Fibroblast of the aortic adventitia (primary cell): ENCODE results near the gene RING1. TPM values are rescaled to one million over a fixed set of nuclear protein-coding genes. Genes with fewer than 3 reads are reported as not detected.

Experiments
- DNase-seq: peaks from one replicate; pipeline ENCODE4 v3.0.0-alpha.2; 2010; ENCODE audit warnings: low read depth
- H3K4me3 ChIP-seq: 2 replicates; pipeline ENCODE4 v1.5.1; 2011; ENCODE audit warnings: low read depth, mild to moderate bottlenecking, control low read depth, low read length, moderate library complexity
- CTCF ChIP-seq: IDR thresholded peaks from 2 replicates; pipeline ENCODE4 v1.5.1; 2011; ENCODE audit warnings: mild to moderate bottlenecking, low read length, control low read depth, inconsistent platforms; ENCODE audit not compliant: insufficient read depth
- total RNA-seq: library from RNA; depleted of rRNA; stranded (reverse); fragments of >200 nt; gene quantifications from 2 replicates; pipeline ENCODE4 v1.2.3, GENCODE V29; 2012; ENCODE audit warnings: low replicate concordance

RING1 gene
- total RNA-seq, 1 donor = 28.9 TPM

GRCh38 chr6:33168639-33169038, 39.7 kb upstream of the RING1 start:
- no peak for DNase-seq
- TF ChIP-seq CTCF = no peak
- H3K4me3 ChIP-seq = no peak overlapping the region

GRCh38 chr6:33169291-33170175, 38.8 kb upstream of the RING1 start:
- no peak for TF ChIP-seq CTCF
- DNase-seq = no peak
- H3K4me3 ChIP-seq = no peak overlapping the region

- DNase-seq = no peak
- TF ChIP-seq CTCF = no peak
These were observed 37.9 kb upstream of the RING1 start for GRCh38 chr6:33170176-33171015.

GRCh38 chr6:33171016-33171879, 37.1 kb upstream of the RING1 start:
- no peak for TF ChIP-seq CTCF
- DNase-seq = no peak

More at GRCh38 chr6:33170176-33171015, 37.9 kb upstream of the RING1 start:
- no peak overlapping the region for H3K4me3 ChIP-seq

GRCh38 chr6:33171880-33172687, 36.2 kb upstream of the RING1 start:
- no peak for TF ChIP-seq CTCF
- no peak for DNase-seq

More at GRCh38 chr6:33171016-33171879, 37.1 kb upstream of the RING1 start:
- H3K4me3 ChIP-seq = no peak overlapping the region

More at GRCh38 chr6:33171880-33172687, 36.2 kb upstream of the RING1 start:
- H3K4me3 ChIP-seq = no peak overlapping the region
